Measurements from ENCODE around the gene TMEM94. TPM values are rescaled to one million over a fixed set of nuclear protein-coding genes. Genes with fewer than 3 reads are reported as not detected.

Gene TMEM94
- total and polyA plus RNA-seq, 2 experiments from 2014 or later = 43.5 to 53.5 TPM

DNA sequence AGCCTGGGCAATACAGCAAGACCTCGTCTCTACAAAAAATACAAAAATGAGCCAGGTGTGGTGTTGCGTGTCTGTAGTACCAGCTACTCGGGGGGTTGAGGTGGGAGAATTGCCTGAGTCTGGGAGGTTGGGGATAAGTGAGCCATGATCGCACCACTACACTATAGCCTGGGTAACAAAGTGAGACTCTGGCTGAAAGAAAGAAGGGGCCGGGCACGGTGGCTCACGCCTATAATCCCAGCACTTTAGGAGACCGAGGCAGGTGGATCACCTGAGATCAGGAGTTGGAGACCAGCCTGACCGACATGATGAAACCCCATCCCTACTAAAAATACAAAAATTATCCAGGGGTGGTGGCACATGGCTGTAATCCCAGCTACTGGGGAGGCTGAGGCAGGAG, 40.4 kb upstream of the TMEM94 start:
- H3K27me3 ChIP-seq = no peaks in the 10 kb centered on the region
- no peak overlapping the region for H3K4me3 ChIP-seq
- H2AFZ ChIP-seq = no peak overlapping the region
- no peak overlapping the region for H3K4me2 ChIP-seq
- no peaks in the 10 kb centered on the region for H3K36me3 ChIP-seq (replicated peaks; ENCODE audit: insufficient read depth, low read depth)
- no peaks in the 10 kb centered on the region for H3K4me1 ChIP-seq (ENCODE audit: insufficient read depth)
- no peaks in the 10 kb centered on the region for H3K9me2 ChIP-seq (replicated peaks; ENCODE audit: insufficient read depth)
- no peak for DNase-seq (ENCODE audit: low spot score)
- H3K79me2 ChIP-seq = no peaks in the 10 kb centered on the region
- no peaks in the 10 kb centered on the region for H4K20me1 ChIP-seq (ENCODE audit: insufficient read depth, poor library complexity, severe bottlenecking)
- no peak overlapping the region for H3K27ac ChIP-seq
- TF ChIP-seq, protein P1, sequence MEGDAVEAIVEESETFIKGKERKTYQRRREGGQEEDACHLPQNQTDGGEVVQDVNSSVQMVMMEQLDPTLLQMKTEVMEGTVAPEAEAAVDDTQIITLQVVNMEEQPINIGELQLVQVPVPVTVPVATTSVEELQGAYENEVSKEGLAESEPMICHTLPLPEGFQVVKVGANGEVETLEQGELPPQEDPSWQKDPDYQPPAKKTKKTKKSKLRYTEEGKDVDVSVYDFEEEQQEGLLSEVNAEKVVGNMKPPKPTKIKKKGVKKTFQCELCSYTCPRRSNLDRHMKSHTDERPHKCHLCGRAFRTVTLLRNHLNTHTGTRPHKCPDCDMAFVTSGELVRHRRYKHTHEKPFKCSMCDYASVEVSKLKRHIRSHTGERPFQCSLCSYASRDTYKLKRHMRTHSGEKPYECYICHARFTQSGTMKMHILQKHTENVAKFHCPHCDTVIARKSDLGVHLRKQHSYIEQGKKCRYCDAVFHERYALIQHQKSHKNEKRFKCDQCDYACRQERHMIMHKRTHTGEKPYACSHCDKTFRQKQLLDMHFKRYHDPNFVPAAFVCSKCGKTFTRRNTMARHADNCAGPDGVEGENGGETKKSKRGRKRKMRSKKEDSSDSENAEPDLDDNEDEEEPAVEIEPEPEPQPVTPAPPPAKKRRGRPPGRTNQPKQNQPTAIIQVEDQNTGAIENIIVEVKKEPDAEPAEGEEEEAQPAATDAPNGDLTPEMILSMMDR (IDR thresholded peaks at IDR 0.05; ENCODE audit: poor library complexity) = no peak
- TF ChIP-seq EZH2phosphoT487 (IDR thresholded peaks at IDR 0.05; ENCODE audit: low read depth, severe bottlenecking, unreplicated experiment) (no peak), EZH2 (IDR thresholded peaks at IDR 0.05; ENCODE audit: borderline replicate concordance) (no peak)
- no peaks in the 10 kb centered on the region for H3K9me3 ChIP-seq (ENCODE audit: low read depth)
- 92% methylated on average over 9 of the region's 9 CpGs for WGBS (ENCODE audit: low lambda C conversion rate, missing lambda C conversion rate)

DNA sequence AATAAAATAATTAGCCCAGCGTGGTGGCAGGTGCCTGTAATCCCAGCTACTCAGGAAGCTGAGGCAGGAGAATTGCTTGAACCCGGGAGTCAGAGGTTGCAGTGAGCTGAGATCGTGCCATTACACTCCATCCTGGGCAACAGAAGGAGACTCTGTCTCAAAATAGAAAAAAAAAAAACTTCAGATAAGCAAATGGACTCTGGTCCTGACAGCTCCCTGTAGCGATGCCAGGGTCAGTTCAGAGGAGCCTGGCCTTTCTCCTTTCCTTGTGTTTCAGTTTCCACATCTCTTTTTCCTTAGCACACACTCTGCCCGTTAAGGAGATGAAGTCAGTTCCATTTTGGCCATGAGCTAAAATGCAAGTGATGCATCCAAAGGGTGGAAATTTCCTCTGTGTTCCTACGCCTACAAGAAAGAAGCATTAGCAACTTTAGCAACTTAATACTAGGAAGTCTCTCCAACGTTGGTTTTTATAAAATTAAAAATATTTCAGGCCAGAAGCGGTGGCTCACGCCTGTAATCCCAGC, 39.3 kb upstream of the TMEM94 start:
- DNase-seq (ENCODE audit: low spot score) = no peak
- 57% methylated on average over 9 of the region's 9 CpGs for WGBS (ENCODE audit: low lambda C conversion rate, missing lambda C conversion rate)
- Histone ChIP-seq H3K4me1 (ENCODE audit: insufficient read depth) (no peaks in the 10 kb centered on the region), H4K20me1 (ENCODE audit: insufficient read depth, poor library complexity, severe bottlenecking) (no peaks in the 10 kb centered on the region), H3K9me3 (ENCODE audit: low read depth) (no peaks in the 10 kb centered on the region), H3K27me3 (no peaks in the 10 kb centered on the region), H2AFZ (no peak overlapping the region), H3K4me2 (no peak overlapping the region), H3K36me3 (replicated peaks; ENCODE audit: insufficient read depth, low read depth) (no peaks in the 10 kb centered on the region), H3K4me3 (no peak overlapping the region), H3K79me2 (no peaks in the 10 kb centered on the region), H3K27ac (no peak overlapping the region), H3K9me2 (replicated peaks; ENCODE audit: insufficient read depth) (no peaks in the 10 kb centered on the region)
- no peak for TF ChIP-seq EZH2phosphoT487 (IDR thresholded peaks at IDR 0.05; ENCODE audit: low read depth, severe bottlenecking, unreplicated experiment)
- TF ChIP-seq, protein P1 (IDR thresholded peaks at IDR 0.05; ENCODE audit: poor library complexity) = no peak
- no peak for TF ChIP-seq EZH2 (IDR thresholded peaks at IDR 0.05; ENCODE audit: borderline replicate concordance)

DNA sequence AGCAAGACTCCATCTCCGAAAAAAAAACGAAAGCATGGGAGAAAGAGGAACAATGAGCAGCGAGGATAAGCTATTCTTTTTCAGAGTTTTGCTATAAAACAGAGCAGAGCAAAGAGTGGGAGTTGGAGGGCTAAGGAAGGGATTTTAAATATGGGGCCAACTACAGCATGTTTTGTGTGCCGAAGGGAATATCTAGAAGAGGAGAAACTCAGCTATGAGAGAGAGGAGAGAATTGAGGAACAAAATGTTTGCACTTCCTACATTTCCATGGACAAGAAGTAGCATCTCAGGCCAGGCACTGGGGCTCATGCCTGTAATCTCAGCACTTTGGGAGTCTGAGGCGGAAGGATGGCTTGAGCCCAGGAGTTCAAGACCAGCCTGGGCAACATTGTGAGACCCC, 37.9 kb upstream of the TMEM94 start:
- Histone ChIP-seq H2AFZ (no peak overlapping the region), H3K79me2 (no peaks in the 10 kb centered on the region), H3K9me3 (ENCODE audit: low read depth) (no peaks in the 10 kb centered on the region), H3K27ac (no peak overlapping the region), H3K4me1 (ENCODE audit: insufficient read depth) (no peaks in the 10 kb centered on the region), H4K20me1 (ENCODE audit: insufficient read depth, poor library complexity, severe bottlenecking) (no peaks in the 10 kb centered on the region), H3K27me3 (no peaks in the 10 kb centered on the region), H3K9me2 (replicated peaks; ENCODE audit: insufficient read depth) (no peaks in the 10 kb centered on the region), H3K4me3 (no peak overlapping the region), H3K4me2 (no peak overlapping the region), H3K36me3 (replicated peaks; ENCODE audit: insufficient read depth, low read depth) (no peaks in the 10 kb centered on the region)
- DNase-seq (ENCODE audit: low spot score) = no peak
- TF ChIP-seq EZH2 (IDR thresholded peaks at IDR 0.05; ENCODE audit: borderline replicate concordance) = no peak
- TF ChIP-seq, protein P1 (IDR thresholded peaks at IDR 0.05; ENCODE audit: poor library complexity) = no peak
- TF ChIP-seq EZH2phosphoT487 (IDR thresholded peaks at IDR 0.05; ENCODE audit: low read depth, severe bottlenecking, unreplicated experiment) = no peak
- WGBS (ENCODE audit: low lambda C conversion rate, missing lambda C conversion rate) = 79% methylated on average over 5 of the region's 5 CpGs

Measured in hepatocyte (in vitro differentiated cells).